ENCODE measurements around the gene ACAP1.

- TF ChIP-seq CTCF (IDR thresholded peaks at IDR 0.05), result no peak
- no peak for TF ChIP-seq POLR2AphosphoS5 (IDR thresholded peaks at IDR 0.05)
- TF ChIP-seq POLR2A (IDR thresholded peaks at IDR 0.05), result no peak
- TF ChIP-seq EP300 (IDR thresholded peaks at IDR 0.05), result no peak
Observed at GRCh38 chr17:7294614-7295153, 41.6 kb upstream of the ACAP1 start, which contains the start of gene YBX2.

Measured in upper lobe of left lung (tissue), 4 donors.